ENCODE results near the gene TBC1D1.
"Not testable (repeated sequence)": the region's sequence is repeated elsewhere in the genome, so short reads cannot be mapped to it uniquely, and the experiment has no call there.

The TBC1D1 gene

GRCh38 chr4:37923089-37923488, 32.2 kb downstream of the TBC1D1 start:
- not testable (repeated sequence) for DNase-seq (ENCODE audit: low read depth in 2 of 2)

GRCh38 chr4:37924946-37925345, 34.1 kb downstream of the TBC1D1 start:
- no peak for DNase-seq (ENCODE audit: low read depth in 2 of 2)

GRCh38 chr4:37927434-37927833, 36.5 kb downstream of the TBC1D1 start:
- no peak for DNase-seq (ENCODE audit: low read depth in 2 of 2)

- DNase-seq (ENCODE audit: low read depth in 2 of 2), result no peak
These were observed 37.8 kb downstream of the TBC1D1 start for GRCh38 chr4:37928426-37929416.

- no peak for DNase-seq (ENCODE audit: low read depth in 2 of 2)
These were observed 43.2 kb downstream of the TBC1D1 start for GRCh38 chr4:37934096-37934495.

- no peak for DNase-seq (ENCODE audit: low read depth in 2 of 2)
These were observed 43.7 kb downstream of the TBC1D1 start for GRCh38 chr4:37934609-37935008.

- DNase-seq (ENCODE audit: low read depth in 2 of 2), result no peak
These were observed 44.1 kb downstream of the TBC1D1 start for GRCh38 chr4:37935026-37935425.

- DNase-seq (ENCODE audit: low read depth in 2 of 2), result no peak
These were observed 46.1 kb downstream of the TBC1D1 start for GRCh38 chr4:37936889-37937498.

GRCh38 chr4:37938208-37938607, 47.3 kb downstream of the TBC1D1 start:
- DNase-seq (ENCODE audit: low read depth in 2 of 2), result no peak

GRCh38 chr4:37946503-37947179, 55.8 kb downstream of the TBC1D1 start:
- DNase-seq (ENCODE audit: low read depth in 2 of 2), result no peak

- no peak for DNase-seq (ENCODE audit: low read depth in 2 of 2)
These were observed 57.7 kb downstream of the TBC1D1 start for GRCh38 chr4:37948542-37948941.

GRCh38 chr4:37949636-37950426, 58.9 kb downstream of the TBC1D1 start:
- DNase-seq (ENCODE audit: low read depth in 2 of 2), result no peak

GRCh38 chr4:37951461-37952352, 60.8 kb downstream of the TBC1D1 start:
- no peak for DNase-seq (ENCODE audit: low read depth in 2 of 2)

- no peak for DNase-seq (ENCODE audit: low read depth in 2 of 2)
These were observed 62.3 kb downstream of the TBC1D1 start for GRCh38 chr4:37953156-37953555.

- DNase-seq (ENCODE audit: low read depth in 2 of 2), result no peak
These were observed 62.9 kb downstream of the TBC1D1 start for GRCh38 chr4:37953620-37954293.

- no peak for DNase-seq (ENCODE audit: low read depth in 2 of 2)
These were observed 66.1 kb downstream of the TBC1D1 start for GRCh38 chr4:37956941-37957340.

GRCh38 chr4:37958932-37959331, 68.0 kb downstream of the TBC1D1 start:
- DNase-seq (ENCODE audit: low read depth in 2 of 2), result no peak

- no peak for DNase-seq (ENCODE audit: low read depth in 2 of 2)
These were observed 69.2 kb downstream of the TBC1D1 start, which contains the start of gene PTTG2 for GRCh38 chr4:37960098-37960497. Gene PTTG2, plus strand, starts transcription at chr4:37960398. Its CDS starts 37 bp downstream, at chr4:37960435.

GRCh38 chr4:37960679-37961450, 70.0 kb downstream of the TBC1D1 start:
- DNase-seq (ENCODE audit: low read depth in 2 of 2), result no peak

All from stimulated activated CD8-positive, alpha-beta memory T cell treated with anti-CD3 and anti-CD28 coated beads, Interleukin-7, amount 100 ng/mL, for 4 hours (primary cell).